HG03521 (cell line): ENCODE data around the gene TMPRSS11E.
"Not testable (repeated sequence)": the region's sequence is repeated elsewhere in the genome, so short reads cannot be mapped to it uniquely, and the experiment has no call there.

Source experiments
- ATAC-seq: cut with Tn5 transposase; IDR thresholded peaks from one replicate; pipeline ENCODE4 v1.9.1; 2021; ENCODE audit warnings: mild to moderate bottlenecking, moderate library complexity; ENCODE audit not compliant: unreplicated experiment

Gene TMPRSS11E, protein sequence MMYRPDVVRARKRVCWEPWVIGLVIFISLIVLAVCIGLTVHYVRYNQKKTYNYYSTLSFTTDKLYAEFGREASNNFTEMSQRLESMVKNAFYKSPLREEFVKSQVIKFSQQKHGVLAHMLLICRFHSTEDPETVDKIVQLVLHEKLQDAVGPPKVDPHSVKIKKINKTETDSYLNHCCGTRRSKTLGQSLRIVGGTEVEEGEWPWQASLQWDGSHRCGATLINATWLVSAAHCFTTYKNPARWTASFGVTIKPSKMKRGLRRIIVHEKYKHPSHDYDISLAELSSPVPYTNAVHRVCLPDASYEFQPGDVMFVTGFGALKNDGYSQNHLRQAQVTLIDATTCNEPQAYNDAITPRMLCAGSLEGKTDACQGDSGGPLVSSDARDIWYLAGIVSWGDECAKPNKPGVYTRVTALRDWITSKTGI

DNA sequence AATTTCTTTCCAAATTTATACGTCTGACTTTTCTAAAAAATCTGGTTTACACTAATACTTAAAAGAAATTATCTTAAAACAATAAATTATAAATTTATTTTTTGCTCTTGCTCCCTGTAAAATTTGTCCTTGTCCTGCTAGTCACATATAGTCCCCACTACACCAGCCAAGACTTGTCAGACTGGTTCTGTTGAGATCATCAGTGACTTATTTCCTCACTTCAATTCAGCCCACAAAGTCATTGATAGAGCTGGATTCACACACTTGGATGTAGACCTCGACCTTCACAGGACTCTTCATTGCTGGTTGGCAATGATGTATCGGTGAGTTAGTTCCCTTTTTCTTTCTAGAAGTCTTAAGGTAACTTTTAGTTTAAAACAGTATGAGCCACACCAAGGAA, at the start of gene TMPRSS11E:
TSS of gene TMPRSS11E (plus strand) at position 263 of the 400 bp plus-strand sequence. CDS start at position 313, 50 bp downstream.
- no peak for ATAC-seq

DNA sequence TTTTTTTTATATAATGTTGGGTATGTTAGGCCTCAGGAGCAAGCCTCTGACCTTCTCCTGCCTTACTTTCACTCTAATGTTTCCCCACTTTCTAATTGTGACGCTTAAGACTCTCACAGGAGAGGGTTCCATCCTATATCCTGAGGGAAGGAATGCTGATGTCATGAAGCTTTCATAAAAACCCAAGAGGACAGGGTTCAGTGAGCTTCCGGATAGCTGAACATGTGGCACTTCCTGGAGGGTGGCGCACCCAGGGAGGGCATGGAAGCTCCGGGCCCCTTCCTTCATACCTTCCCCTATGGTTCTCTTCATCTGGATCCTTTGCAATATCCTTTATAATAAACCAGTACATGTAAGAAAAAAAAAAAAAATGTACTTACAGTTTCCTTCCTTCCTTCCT, 48.0 kb upstream of the TMPRSS11E start:
- no peak for ATAC-seq

DNA sequence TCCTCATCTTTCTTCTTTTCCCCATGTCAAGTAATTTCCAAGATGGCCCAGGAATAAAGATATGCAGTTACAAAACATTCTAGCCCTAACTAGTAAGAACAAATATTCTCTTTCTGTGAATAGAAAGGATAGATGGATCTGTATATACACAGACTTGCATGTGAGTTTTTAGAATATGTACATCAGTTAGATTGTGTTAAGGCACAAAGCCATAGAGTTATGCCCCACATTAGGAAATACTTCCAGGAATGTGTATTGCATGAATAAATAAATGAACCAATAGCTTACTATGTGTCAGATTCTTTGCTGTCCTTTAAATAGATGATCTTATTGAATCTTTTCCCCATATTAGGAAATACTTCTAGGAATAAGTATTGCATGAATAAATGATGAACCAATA, 46.0 kb upstream of the TMPRSS11E start:
- no peak for ATAC-seq

DNA sequence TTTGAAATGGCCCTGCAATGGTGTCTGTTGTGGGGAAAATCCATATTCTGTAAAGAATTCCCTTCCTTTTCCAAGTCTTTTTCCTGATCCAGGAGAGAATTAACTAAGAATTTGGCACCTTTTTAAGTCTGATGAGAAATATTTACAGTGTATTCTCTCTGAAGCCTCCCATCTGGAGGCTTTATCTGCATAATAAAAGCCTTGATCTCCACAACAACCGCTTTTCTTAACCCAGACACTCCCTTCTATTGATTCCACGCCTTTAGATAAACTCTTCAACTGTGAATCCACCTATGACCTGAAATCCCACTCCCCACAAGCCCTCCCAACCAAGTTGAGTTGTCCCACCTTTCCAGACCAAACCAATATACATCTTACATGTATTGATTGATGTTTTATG, 43.1 kb upstream of the TMPRSS11E start:
- ATAC-seq: no peak

DNA sequence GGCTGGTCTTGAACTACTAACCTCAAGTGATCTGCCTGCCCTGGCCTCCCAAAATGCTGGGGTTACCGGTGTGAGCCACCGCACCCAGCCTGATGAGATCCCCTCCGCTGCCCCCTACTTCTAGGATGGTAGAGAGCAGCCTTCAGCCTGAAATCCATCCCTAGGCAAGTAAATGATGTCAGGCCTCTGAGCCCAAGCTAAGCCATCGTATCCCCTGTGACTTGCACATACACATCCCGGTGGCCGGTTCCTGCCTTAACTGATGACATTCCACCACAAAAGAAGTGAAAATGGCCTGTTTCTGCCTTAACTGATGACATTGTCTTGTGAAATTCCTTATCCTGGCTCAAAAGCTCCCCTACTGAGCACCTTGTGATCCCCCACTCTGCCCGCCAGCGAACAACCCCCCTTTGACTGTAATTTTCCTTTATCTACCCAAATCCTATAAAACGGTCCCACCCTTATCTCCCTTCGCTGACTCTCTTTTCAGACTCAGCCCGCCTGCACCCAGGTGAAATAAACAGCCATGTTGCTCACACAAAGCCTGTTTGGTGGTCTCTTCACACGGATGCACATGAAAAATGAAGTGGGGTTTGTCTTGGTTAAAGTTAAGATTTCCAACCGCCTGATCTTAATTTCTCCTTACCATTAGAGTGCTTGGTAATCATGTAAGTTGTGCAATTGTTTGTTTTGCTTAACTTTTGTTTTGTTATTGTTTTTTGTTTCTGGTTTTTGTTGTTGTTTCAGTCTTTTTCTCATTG, 41.4 kb upstream of the TMPRSS11E start:
- not testable (repeated sequence) for ATAC-seq

DNA sequence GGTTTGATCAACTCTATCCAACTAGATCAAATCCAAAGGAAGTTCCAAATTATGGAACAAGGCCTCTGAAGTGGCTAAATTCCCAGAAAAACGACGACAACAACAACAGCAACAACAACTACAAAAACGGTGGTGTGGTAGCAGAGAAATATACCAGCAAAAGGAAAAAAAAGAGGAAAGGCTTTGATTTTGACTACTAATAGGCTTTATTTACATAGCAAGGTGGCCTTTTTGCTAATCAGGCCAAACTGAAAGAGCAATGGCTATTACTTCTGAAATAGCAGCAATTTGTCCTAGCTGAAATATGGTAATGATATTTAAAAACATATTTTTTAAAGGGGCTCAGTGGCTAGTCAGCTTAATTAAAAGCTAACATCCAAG, 40.8 kb upstream of the TMPRSS11E start:
- ATAC-seq: no peak

DNA sequence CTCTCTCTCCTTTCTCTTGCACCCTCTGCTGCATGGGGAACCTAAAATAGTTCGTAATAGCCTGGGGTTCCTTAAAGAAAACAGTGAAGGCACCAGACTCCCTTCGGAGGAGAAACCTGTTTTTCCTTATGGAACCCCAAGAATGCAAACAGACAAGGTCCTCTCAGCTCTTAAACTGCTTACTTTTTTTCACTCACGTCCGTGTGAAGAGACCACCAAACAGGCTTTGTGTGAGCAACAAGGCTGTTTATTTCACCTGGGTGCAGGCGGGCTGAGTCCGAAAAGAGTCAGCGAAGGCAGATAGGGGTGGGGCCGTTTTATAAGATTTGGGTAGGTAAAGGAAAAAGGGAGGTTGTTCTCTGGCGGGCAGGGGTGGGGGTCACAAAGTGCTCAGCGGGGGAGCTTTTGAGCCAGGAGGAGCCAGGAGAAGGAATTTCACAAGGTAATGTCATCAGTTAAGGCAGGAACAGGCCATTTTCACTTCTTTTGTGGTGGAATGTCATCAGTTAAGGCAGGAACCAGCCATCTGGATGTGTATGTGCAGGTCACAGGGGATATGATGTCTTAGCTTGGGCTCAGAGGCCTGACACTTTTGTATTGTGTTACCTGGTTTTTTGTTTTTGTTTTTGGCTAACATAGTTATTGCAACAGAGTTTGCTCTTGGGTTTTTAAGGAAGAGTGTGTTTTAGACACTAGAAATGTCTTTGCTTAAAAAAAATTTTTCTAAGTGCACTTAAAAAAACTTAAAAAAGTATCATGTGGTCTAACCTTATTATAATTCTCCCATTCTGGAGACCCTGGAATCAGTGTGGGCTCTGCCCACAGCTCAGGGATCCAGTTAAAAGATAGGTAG, 40.0 kb upstream of the TMPRSS11E start:
- not testable (repeated sequence) for ATAC-seq

DNA sequence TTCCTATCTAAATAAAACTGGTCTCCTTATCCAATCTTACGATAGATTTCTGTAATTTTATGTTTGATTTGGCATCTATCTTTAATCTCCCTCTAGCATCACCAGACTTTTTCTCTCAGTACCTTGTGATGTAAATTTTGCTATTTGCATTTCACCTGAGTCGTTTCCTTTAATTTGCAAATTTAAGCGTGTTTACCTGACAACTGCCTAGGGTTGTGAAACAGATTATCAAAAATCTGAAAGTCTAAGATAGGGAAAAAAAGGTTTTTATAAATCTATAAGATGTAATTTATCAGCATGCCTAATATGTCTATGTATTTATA, 39.4 kb upstream of the TMPRSS11E start:
- ATAC-seq: no peak

DNA sequence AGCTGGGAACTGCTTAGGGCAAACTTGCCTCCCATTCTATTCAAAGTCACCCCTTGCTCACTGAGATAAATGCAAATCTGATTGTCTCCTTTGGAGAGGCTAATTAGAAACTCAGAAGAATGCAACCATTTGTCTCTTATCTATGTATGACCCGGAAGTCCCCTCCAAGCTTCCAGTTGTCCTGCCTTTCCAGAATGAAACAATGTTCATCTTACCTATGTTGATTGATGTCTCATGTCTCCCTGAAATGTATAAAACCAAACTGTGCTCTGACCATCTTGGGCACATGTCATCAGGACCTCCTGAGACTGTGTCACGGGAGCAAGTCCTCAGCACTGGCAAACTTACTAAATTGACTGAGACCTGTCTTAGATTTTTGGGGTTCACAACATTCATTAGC, 37.1 kb upstream of the TMPRSS11E start:
- no peak for ATAC-seq

DNA sequence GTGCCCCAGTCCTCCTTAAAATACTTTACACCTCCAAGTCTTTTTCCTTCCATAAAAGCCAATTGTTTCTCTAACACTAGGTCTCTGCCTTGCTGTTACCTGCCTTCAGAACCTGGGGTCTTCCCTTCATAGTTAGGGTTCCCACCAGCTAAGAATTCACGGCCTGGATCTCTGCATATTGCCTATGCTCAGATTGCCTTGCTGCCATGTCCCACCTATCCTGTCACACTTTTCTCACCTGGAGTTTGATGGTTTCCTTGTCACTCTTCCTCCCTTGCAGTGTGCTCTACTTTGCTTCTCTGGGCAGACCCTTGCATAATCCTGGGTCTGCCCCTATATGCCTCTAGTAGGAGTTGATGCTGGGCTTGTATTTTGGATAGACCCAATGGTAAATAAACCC, 36.6 kb upstream of the TMPRSS11E start:
- ATAC-seq: no peak

DNA sequence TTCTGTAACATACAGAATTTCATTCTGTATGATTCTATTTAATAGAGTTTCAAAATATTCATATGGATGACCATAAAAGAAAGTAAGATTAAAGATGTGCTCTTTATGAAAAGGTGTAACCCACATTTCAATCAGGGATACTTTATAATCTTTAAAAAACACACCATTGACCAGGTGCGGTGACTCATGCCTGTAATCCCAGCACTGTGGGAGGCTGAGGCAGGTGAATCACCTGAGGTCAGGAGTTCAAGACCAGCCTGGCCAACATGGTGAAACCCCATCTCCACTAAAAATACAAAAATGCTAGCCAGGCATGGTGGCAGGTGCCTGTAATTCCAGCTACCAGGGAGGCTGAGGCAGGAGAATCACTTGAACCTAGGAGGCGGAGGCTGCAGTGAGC, 35.2 kb upstream of the TMPRSS11E start:
- ATAC-seq: not testable (repeated sequence)

DNA sequence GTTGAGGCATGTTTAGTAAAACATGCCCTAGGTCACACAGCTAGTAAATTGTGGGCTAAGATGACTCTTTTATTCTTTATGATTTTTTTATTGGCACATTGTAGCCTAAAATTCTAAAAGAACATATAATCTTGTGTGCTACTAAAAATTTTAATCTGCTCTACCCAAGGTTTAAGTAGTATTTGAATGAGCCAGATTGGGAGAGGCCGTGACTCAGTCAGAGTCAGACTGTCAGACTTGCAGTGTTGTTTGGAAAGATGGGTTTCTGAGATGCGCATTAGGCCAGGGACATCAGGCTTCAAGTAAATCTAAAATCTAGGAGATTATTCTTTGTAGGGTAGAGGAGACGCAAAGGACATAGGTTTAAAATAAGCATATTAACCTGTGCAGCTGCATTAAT, 30.7 kb upstream of the TMPRSS11E start:
- no peak for ATAC-seq

DNA sequence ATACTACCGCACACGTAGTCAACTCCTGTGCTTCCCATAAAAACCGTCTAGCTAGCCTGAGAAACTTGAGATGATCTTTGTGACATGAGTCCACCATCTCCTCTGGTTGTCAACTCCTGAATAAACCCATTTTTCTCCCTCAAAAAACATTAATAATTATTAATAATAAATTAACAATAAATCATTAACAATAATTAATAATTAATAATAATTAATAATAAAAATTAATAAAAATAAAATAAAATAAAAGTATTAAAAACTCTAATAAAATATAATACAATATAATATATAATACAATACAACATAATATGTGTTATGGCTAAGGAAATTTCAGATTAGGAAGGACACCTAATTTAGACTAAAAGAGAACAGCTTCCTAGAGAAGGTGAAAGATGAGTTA, 20.7 kb upstream of the TMPRSS11E start:
- no peak for ATAC-seq

DNA sequence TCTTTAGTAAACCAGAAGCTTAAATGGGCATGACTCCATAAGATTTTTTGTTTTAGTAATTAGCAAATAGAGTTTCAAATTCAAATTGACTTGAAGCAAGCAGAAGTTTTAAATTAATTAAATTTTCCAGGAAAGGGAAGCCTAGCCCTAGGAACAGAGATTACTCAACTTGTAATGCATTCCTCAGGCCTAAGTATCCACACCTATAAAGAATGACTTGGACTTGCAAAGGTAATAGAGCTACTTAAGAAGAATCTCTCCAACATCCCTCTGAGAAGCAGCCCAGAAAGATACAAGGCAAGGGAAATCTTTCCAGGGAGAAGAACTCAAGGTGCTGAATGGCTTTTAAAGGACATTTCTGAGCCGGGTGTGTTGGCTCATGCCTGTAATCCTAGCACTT, 16.9 kb upstream of the TMPRSS11E start:
- ATAC-seq: no peak

DNA sequence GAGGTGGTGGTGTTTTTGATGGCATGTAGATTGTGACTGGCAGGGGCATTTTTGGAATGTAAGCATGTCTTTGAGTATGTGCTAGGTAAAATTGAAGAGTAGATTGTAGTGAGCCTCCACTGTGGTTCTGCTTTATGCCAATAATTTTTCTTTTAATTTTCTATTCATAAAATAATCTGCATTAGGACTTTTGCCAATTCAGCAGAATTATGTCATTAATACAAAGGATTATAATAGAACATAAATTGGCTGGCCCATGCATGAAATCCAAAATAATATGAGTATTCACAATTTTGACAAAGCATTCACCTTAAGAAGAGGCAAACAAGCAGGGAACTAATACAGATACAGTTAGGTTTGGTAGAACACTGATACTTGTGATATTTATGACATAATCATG, 14.9 kb upstream of the TMPRSS11E start:
- no peak for ATAC-seq

DNA sequence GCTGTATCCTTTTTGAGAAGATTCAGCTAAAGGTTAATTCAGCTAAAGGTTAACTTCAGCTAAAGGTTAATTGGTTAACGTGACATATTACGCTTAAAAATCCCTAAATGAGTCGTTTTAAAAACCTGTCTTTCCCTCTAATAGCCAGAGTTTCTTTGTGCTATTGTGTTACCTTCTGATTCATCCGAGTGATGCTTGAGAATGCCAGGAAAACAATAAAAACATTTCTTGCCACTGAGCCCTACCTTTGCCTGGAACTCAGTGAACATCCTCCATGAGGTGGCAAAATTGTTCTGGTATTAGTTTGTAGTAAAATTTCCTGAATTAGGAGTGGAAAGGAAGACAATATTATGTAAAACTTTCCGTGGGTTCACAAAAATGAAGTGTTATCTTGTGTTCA, 13.7 kb upstream of the TMPRSS11E start:
- no peak for ATAC-seq

DNA sequence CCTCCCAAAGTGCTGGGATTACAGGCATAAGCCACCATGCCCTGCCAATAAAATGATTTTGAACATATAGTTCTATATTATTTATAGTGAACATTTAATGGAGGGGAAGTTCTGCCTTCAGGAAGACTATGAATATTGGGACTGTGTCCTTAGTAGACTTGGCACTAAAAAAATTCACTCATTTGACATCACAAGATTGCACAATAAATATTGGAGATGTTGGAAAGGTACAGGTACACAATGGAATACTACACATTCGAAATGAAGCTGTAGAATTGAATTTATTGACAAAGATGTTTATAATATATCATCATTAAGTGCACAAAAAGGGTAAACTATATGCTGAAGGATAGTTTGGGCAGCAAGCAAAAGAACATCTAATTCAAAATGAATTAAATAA, 13.0 kb upstream of the TMPRSS11E start:
- no peak for ATAC-seq

DNA sequence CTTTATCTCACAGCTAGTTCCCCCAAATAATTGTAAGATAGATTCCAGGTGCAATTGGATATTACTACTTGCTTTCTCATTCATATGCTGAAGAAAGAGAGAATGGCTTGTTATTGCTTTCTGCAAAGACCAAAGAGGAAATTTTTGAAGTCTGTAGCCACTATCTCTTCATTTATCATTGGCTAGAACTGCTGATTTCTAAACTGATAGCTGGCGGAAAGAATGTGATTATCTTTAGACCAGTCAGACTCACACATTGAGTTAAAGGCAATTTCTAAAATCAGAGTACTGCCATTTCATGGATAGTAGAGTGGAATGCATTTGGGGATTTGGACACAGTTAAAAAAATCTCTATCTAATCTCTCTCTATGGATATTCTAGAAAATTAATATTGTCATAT, 12.4 kb upstream of the TMPRSS11E start:
- no peak for ATAC-seq

DNA sequence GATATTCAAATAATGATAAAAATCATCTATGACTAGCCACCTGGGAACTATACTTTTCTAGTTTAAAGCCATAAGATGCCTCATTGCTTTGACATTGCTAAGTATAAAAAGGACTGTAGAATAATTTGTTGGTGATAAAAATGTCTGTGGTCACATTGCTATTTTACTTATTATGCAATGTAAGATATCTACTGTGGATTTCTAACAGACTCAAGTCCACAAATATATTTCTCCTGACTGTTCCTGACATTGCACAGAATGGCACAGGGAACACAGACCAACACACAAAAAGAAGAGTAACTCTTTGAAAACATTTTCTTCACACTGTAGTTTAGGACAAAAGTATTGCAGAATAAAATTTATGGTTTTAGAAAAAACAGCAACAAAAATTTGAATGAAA, 2.2 kb upstream of the TMPRSS11E start:
- no peak for ATAC-seq

DNA sequence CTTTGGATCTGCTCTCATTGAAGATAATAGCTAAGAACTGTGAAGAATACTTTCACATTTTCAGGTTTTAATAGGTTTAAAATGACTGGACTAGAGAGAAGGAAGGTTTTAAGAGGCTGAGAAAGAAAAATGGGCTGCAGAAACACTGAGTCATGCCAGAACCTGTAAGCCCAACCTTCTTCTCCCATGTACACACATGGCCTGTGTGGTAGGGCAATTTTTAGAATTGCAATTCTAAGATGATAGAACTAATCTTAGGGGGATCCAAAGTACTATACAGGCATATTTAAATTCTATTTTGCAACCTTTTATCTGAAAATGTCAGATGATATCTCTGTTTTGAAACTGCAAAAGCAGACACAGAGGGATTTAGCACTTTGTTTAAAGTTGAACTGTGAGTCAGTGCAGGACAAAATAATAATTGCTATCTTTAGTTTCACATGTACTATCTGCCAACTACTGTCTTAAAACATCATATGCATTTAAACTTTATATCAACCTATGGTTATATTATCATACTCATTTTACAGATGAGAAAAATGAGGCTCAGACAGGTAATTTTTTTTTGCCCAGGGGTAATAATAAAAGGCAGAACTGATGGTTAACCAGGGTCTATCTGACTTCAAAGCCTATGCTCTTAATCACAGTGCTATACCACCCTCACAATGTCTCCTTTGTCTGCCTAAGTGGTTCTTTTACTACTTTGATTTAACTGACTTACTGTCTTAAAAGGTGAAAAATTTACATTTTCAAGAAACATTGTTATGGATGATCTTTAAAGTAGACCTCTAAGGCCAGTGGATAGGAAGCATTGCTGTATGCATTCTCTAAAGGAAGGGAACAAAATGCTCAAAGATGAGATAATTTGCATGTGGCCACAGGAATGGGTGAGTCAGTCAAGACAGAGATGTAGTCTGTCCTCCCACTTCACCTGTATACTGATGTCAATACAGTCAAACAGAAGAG, 4.3 kb downstream of the TMPRSS11E start:
- peak; percentile 77 for ATAC-seq
